GM19468 (cell line): ENCODE data around the gene OR2J3.
"Not testable (repeated sequence)": the region's sequence is repeated elsewhere in the genome, so short reads cannot be mapped to it uniquely, and the experiment has no call there.

Source experiments
- ATAC-seq: cut with Tn5 transposase; IDR thresholded peaks from one replicate; pipeline ENCODE4 v1.9.1; 2021; ENCODE audit warnings: mild to moderate bottlenecking, moderate library complexity, moderate number of reproducible peaks; ENCODE audit not compliant: unreplicated experiment; ENCODE audit errors: extremely low read depth

Gene OR2J3

GRCh38 chr6:29107758-29108157, at the start of gene OR2J3:
TSS of gene OR2J3 (plus strand) at chr6:29108058. CDS start at chr6:29111891, 3,833 bp downstream.
- no peak for ATAC-seq

- no peak for ATAC-seq
Measured at GRCh38 chr6:29071831-29072723, 35.8 kb upstream of the OR2J3 start.

- ATAC-seq, result no peak
Measured at GRCh38 chr6:29079203-29079602, 28.7 kb upstream of the OR2J3 start.

GRCh38 chr6:29081312-29081711, 26.5 kb upstream of the OR2J3 start:
- ATAC-seq, result no peak

GRCh38 chr6:29082457-29082856, 25.4 kb upstream of the OR2J3 start:
- ATAC-seq, result no peak

GRCh38 chr6:29087213-29087612, 20.6 kb upstream of the OR2J3 start, which contains the start of gene OR2B3:
TSS of gene OR2B3 (minus strand) at chr6:29087313. CDS start at chr6:29087248, 65 bp downstream.
- no peak for ATAC-seq

GRCh38 chr6:29092957-29093356, 14.9 kb upstream of the OR2J3 start:
- ATAC-seq, result no peak

GRCh38 chr6:29097803-29098202, 10.1 kb upstream of the OR2J3 start:
- ATAC-seq, result no peak

- no peak for ATAC-seq
Measured at GRCh38 chr6:29099190-29099589, 8.7 kb upstream of the OR2J3 start, which contains the start of gene OR2J1. TSS of gene OR2J1 (plus strand) at chr6:29099490. CDS start at chr6:29100943, 1,453 bp downstream.

- ATAC-seq, result no peak
Measured at GRCh38 chr6:29112135-29112534, 4.3 kb downstream of the OR2J3 start.

- ATAC-seq, result not testable (repeated sequence)
Measured at GRCh38 chr6:29114964-29115363, 7.1 kb downstream of the OR2J3 start.

GRCh38 chr6:29129326-29130012, 21.6 kb downstream of the OR2J3 start:
- no peak for ATAC-seq

GRCh38 chr6:29130644-29131043, 22.8 kb downstream of the OR2J3 start:
- no peak for ATAC-seq

- no peak for ATAC-seq
Measured at GRCh38 chr6:29131691-29132090, 23.8 kb downstream of the OR2J3 start.

- no peak for ATAC-seq
Measured at GRCh38 chr6:29137724-29138123, 29.9 kb downstream of the OR2J3 start.

- ATAC-seq, result no peak
Measured at GRCh38 chr6:29141606-29142005, 33.7 kb downstream of the OR2J3 start.

GRCh38 chr6:29142309-29142708, 34.5 kb downstream of the OR2J3 start:
- ATAC-seq, result no peak

GRCh38 chr6:29146179-29146578, 38.3 kb downstream of the OR2J3 start:
- ATAC-seq, result no peak

GRCh38 chr6:29147074-29147473, 39.2 kb downstream of the OR2J3 start:
- ATAC-seq, result no peak

- ATAC-seq, result not testable (repeated sequence)
Measured at GRCh38 chr6:29149444-29149843, 41.6 kb downstream of the OR2J3 start.

GRCh38 chr6:29153083-29153482, 45.2 kb downstream of the OR2J3 start:
- no peak for ATAC-seq
